GM12878 (cell line): ENCODE measurements around the gene PITPNM1. TPM values are rescaled to one million over a fixed set of nuclear protein-coding genes. Genes with fewer than 3 reads are reported as not detected.

Experiments
- ATAC-seq: fragments of 200-7000 bp; cut with Tn5 transposase; 3 replicates; pipeline ENCODE4 v1.9.1; 2020; ENCODE audit warnings: mild to moderate bottlenecking, moderate library complexity
- BruUV-seq: library from RNA; stranded (reverse); fragments of 400-500 nt; replicated peaks from 2 replicates; lab custom pipeline; 2021; lab: Mats Ljungman, UMichigan
- CTCF ChIA-PET: fragments of 300-600 bp; sonication (Branson Sonifier 250); formaldehyde crosslinking; extraction: SDS; loops from one replicate; lab custom pipeline; 2021; ENCODE audit warnings: inconsistent platforms; lab: Yijun Ruan, JAX
- POLR2A ChIA-PET: fragments of 350-600 bp; formaldehyde crosslinking; extraction: SDS; loops from one replicate; lab custom pipeline; 2021; ENCODE audit warnings: inconsistent platforms; lab: Charles Lee
- RAD21 ChIA-PET: fragments of 300-600 bp; sonication (Branson Sonifier 250); formaldehyde crosslinking; loops from one replicate; lab custom pipeline; 2023; ENCODE audit warnings: antibody characterized with exemption; ENCODE audit not compliant: unreplicated experiment; lab: Charles Lee
- SMC1A ChIA-PET: fragments of 300-600 bp; sonication (Branson Sonifier 250); formaldehyde crosslinking; loops from one replicate; lab custom pipeline; 2023; ENCODE audit not compliant: unreplicated experiment, uncharacterized antibody; lab: Charles Lee
- DNase-seq: peaks from one replicate; pipeline ENCODE4 v3.0.0-alpha.2; 2011; ENCODE audit warnings: low read depth, low spot score
- FAIRE-seq: peaks from 3 replicates; lab custom pipeline; 2011; peaks lifted over from hg19 to GRCh38; lab: Jason Lieb, UNC
- H2AFZ ChIP-seq: 2 replicates; pipeline ENCODE4 v1.6.0; 2011; ENCODE audit warnings: low read depth, low read length, control low read depth; ENCODE audit not compliant: control insufficient read depth
- H3K27ac ChIP-seq: 2 replicates; pipeline ENCODE4 v1.5.1; 2011; ENCODE audit warnings: control low read depth; ENCODE audit not compliant: control insufficient read depth, insufficient read depth
- H3K27me3 ChIP-seq, 2 experiments: replicated peaks in 1 of 2; 2 replicates each; pipeline versions ENCODE4 v1.6.0 to v1.6.1; 2011; ENCODE audit warnings: low read length in 1 of 2; ENCODE audit not compliant: control insufficient read depth in 2 of 2, insufficient read depth in 2 of 2
- H3K36me3 ChIP-seq, 2 experiments: 2 replicates each; pipeline ENCODE4 v1.5.1; 2011; ENCODE audit warnings: low read length in 1 of 2; ENCODE audit not compliant: control insufficient read depth in 2 of 2, insufficient read depth in 2 of 2
- H3K4me1 ChIP-seq: 2 replicates; pipeline ENCODE4 v1.6.1; 2011; ENCODE audit warnings: mild to moderate bottlenecking, low read length, moderate library complexity, mixed read lengths; ENCODE audit not compliant: control insufficient read depth, insufficient read depth
- H3K4me2 ChIP-seq: 2 replicates; pipeline ENCODE4 v1.6.0; 2011; ENCODE audit warnings: control low read depth; ENCODE audit not compliant: control insufficient read depth, insufficient read depth
- H3K4me3 ChIP-seq: fragments of 200-600 bp; sonication (generic); 2 replicates; pipeline ENCODE4 v1.5.1; 2016
- H3K79me2 ChIP-seq: 2 replicates; pipeline ENCODE4 v1.6.0; 2011; ENCODE audit warnings: low read length; ENCODE audit not compliant: control insufficient read depth, insufficient read depth
- H3K9ac ChIP-seq: 2 replicates; pipeline ENCODE4 v1.8.0; 2011; ENCODE audit warnings: low read length, control low read depth, mixed read lengths; ENCODE audit not compliant: control insufficient read depth, insufficient read depth
- H3K9me3 ChIP-seq: replicated peaks from 3 replicates; pipeline ENCODE4 v1.5.1; 2011; ENCODE audit warnings: mild to moderate bottlenecking, low read length; ENCODE audit not compliant: control insufficient read depth, insufficient read depth
- H4K20me1 ChIP-seq: 2 replicates; pipeline ENCODE4 v1.6.0; 2011; ENCODE audit not compliant: control insufficient read depth, insufficient read depth
- ETV6 ChIP-seq, 2 experiments: fragments of 450-650 bp in 1 of 2; IDR thresholded peaks in 1 of 2; conservative IDR thresholded peaks in 1 of 2; 2 replicates each; pipeline ENCODE4 v1.6.1; 2014; ENCODE audit warnings: antibody characterized with exemption in 1 of 2, borderline replicate concordance in 1 of 2, low read depth in 1 of 2, mild to moderate bottlenecking in 1 of 2, moderate library complexity in 1 of 2
- EZH2 ChIP-seq: IDR thresholded peaks from 2 replicates; pipeline ENCODE4 v1.6.1; 2012; ENCODE audit warnings: low read depth, mild to moderate bottlenecking, control low read depth, inconsistent platforms, low read length, borderline replicate concordance; ENCODE audit not compliant: control insufficient read depth
- IKZF2 ChIP-seq, 2 experiments: fragments of 450-650 bp; IDR thresholded peaks; 2 replicates each; pipeline ENCODE4 v1.6.1; 2017; ENCODE audit warnings: mild to moderate bottlenecking in 2 of 2, moderate library complexity in 2 of 2
- MXI1 ChIP-seq: fragments of 150-350 bp; IDR thresholded peaks from 2 replicates; pipeline ENCODE4 v1.6.1; 2011; ENCODE audit warnings: low read depth, mild to moderate bottlenecking, inconsistent platforms, low read length, improper control_type of control experiment
- POLR2A ChIP-seq: IDR thresholded peaks from 2 replicates; pipeline ENCODE4 v1.6.1; 2011; ENCODE audit warnings: low read depth, mild to moderate bottlenecking, low read length
- SIN3A ChIP-seq: IDR thresholded peaks from 2 replicates; pipeline ENCODE4 v1.6.1; 2012; ENCODE audit warnings: low read depth, low read length, improper control_type of control experiment
- STAT3 ChIP-seq: IDR thresholded peaks from 2 replicates; pipeline ENCODE4 v1.6.1; 2011; ENCODE audit warnings: low read depth, low read length, improper control_type of control experiment
- TAF1 ChIP-seq: IDR thresholded peaks from 2 replicates; pipeline ENCODE4 v1.6.1; 2011; ENCODE audit warnings: mild to moderate bottlenecking, low read depth, low read length, borderline replicate concordance
- TCF12 ChIP-seq: IDR thresholded peaks from 2 replicates; pipeline ENCODE4 v1.6.1; 2011; ENCODE audit warnings: low read depth, mild to moderate bottlenecking, low read length
- WGBS: methylation state at CpG from one replicate; pipeline ENCODE4 v1.1.6; 2016; ENCODE audit warnings: low lambda C conversion rate; ENCODE audit not compliant: insufficient replicate concordance, insufficient coverage; ENCODE audit errors: missing lambda C conversion rate; 5-methylcytosine and 5-hydroxymethylcytosine counted together
- in situ Hi-C: fragments of 300-500 bp; cut with MboI; formaldehyde crosslinking; loops from 9 replicates; pipeline ENCODE4 v1.14.3; 2018; ENCODE audit warnings: mixed read lengths
- intact Hi-C: fragments of 100-400 bp; cut with micrococcal nuclease; formaldehyde crosslinking; loops from one replicate; pipeline ENCODE4 v1.14.2; 2022; ENCODE audit not compliant: unreplicated experiment
- polyA plus RNA-seq, 11 experiments: library from polyadenylated mRNA; depleted of rRNA in 4 of 11; unstranded in 6 of 11; stranded (reverse) in 5 of 11; fragments of >200 nt; fragmentation: Nextera tagmentation in 4 of 11; fragmentation: Illumina TruSeq in 1 of 11; extraction: Ambion mirVana in 4 of 11; extraction: Trizol in 1 of 11; gene quantifications; 1 replicate in 1 of 11; 2 replicates in 10 of 11; pipeline versions ENCODE4 v1.2.1 to v1.2.3, GENCODE V29; 2011 to 2016; ENCODE audit warnings: inconsistent platforms in 2 of 11, missing spikeins in 2 of 11, low read depth in 1 of 11
- total RNA-seq, 4 experiments: library from RNA; depleted of rRNA in 3 of 4; stranded (reverse); fragments of >200 nt in 3 of 4; fragmentation: Illumina TruSeq in 1 of 4; extraction: Trizol in 1 of 4; gene quantifications; 2 replicates each; pipeline versions ENCODE4 v1.2.1 to v1.2.3, GENCODE V29; 2013 to 2021
- TF ChIP-seq, protein P1 (sequence below): fragments of 450-650 bp; IDR thresholded peaks from 2 replicates; pipeline ENCODE4 v1.6.1; 2016; ENCODE audit warnings: mild to moderate bottlenecking
- TF ChIP-seq, protein P2 (sequence below): fragments of 150-350 bp; IDR thresholded peaks from 2 replicates; pipeline ENCODE4 v1.6.1; 2014; ENCODE audit warnings: mild to moderate bottlenecking, low read depth, low read length
- TF ChIP-seq, protein P3 (sequence below): fragments of 450-650 bp; IDR thresholded peaks from 2 replicates; pipeline ENCODE4 v1.6.1; 2017; ENCODE audit warnings: mild to moderate bottlenecking, moderate library complexity

Gene PITPNM1
- total and polyA plus RNA-seq, 10 of the 15 experiments (the other 5 are each of a cell fraction or from before 2014, with no cell fraction given): 0.11 to 56.8 (median 16.5) TPM

DNA sequence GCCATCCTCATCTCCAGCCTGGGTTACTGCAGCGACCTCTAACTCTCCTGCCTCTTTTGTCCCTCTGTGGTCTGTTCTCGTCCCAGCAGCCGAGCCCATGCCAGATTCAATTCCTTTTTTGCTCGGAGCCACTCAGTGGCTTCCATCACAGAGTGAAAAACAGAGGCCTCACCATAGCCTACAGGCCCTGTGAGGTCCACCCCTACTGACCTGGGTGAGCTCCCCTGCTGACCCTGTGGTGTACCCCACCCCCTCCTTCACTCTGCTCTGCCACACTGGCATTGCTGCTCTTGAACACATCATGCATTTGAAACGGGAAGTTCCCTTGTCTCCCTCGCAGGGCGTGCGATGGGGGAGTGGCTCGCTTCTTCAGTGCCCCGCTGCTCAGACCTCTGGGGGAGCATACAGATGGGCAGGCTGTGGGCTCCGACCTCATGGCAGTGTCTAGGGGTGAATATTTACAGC lies 20.3 kb downstream of the PITPNM1 start (continued):
- TF ChIP-seq, protein P1, sequence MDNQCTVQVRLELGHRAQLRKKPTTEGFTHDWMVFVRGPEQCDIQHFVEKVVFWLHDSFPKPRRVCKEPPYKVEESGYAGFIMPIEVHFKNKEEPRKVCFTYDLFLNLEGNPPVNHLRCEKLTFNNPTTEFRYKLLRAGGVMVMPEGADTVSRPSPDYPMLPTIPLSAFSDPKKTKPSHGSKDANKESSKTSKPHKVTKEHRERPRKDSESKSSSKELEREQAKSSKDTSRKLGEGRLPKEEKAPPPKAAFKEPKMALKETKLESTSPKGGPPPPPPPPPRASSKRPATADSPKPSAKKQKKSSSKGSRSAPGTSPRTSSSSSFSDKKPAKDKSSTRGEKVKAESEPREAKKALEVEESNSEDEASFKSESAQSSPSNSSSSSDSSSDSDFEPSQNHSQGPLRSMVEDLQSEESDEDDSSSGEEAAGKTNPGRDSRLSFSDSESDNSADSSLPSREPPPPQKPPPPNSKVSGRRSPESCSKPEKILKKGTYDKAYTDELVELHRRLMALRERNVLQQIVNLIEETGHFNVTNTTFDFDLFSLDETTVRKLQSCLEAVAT: no peak; the same call in 1 of the 2 replicates
- TF ChIP-seq, protein P2, sequence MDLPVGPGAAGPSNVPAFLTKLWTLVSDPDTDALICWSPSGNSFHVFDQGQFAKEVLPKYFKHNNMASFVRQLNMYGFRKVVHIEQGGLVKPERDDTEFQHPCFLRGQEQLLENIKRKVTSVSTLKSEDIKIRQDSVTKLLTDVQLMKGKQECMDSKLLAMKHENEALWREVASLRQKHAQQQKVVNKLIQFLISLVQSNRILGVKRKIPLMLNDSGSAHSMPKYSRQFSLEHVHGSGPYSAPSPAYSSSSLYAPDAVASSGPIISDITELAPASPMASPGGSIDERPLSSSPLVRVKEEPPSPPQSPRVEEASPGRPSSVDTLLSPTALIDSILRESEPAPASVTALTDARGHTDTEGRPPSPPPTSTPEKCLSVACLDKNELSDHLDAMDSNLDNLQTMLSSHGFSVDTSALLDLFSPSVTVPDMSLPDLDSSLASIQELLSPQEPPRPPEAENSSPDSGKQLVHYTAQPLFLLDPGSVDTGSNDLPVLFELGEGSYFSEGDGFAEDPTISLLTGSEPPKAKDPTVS: no peak
- peak; percentile 45 to 62; a peak in 1 of 4 replicates for TF ChIP-seq IKZF2 (IDR thresholded peaks at IDR 0.05)
- no peak for TF ChIP-seq EZH2

DNA sequence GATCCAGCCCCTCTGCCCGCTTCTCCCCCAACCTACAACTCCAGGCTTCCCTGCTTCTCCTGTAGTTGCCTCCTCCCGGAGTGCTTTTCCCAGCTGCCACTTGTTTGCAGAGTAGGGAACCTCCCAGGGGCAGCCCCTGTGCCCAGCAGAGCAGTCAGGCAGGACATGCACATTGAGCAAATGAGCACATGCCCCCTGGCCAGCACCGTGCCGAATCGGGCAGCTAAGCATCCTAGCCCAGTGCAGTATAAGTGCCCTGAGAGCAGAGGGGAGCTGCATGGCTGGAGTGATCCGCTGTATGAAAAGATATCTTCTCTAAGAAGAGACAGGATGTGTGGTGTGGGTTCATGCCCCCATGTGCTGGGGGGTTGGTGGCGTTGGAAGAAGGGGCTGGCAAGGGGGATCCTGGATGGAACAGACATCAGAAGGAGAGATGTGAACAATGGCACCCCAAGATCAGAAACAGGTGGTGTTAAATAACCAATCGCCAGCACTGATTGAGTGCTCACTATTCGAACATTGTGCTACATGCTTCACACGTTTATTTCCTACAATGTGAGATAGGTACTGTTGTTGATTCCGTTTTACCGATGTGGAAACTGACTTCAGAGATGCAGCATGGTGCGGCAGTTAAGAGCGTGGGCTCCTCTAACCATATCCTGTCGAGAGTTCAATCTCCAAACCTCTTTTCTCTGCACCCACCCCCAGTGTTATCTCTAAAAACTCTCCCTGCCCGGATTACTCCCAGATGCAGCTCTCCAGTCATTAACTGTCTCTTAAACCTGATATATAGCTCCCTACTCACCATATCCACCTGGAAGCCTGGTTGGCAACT lies 21.1 kb downstream of the PITPNM1 start:
- 3% methylated on average over 16 of the region's 16 CpGs for WGBS
- in situ Hi-C loops (no loop called here), intact Hi-C loops (loop anchor here (2.0 to 10.0 kb wide), 3 partner anchors 47 to 219 kb away; partner anchors contain the start of genes GRK2 and PTPRCAP)
- Histone ChIP-seq H3K4me3 (peak overlapping the region; percentile 67), H3K9ac (peak overlapping the region; percentile 76), H3K27ac (peak overlapping the region; percentile 70), H3K9me3 (no peaks in the 10 kb centered on the region), H4K20me1 (no peaks in the 10 kb centered on the region), H3K79me2 (peaks cover 33% of the 10 kb centered on the region), H3K27me3 (no peaks in the 10 kb centered on the region), H3K4me2 (peak overlapping the region; percentile 80), H3K36me3 (peaks cover 0 to 3% of the 10 kb centered on the region in 2 experiments; a peak in 3 of 4 replicates), H3K4me1 (peaks cover 44% of the 10 kb centered on the region), H2AFZ (no peak overlapping the region)
- ChIA-PET POLR2A (interaction anchor here (0.5 to 6.8 kb wide), 15 partner anchors 15 to 440 kb away, joined by 3 to 112 read pairs (median 5); partner anchors contain the start of genes PITPNM1, POLD4, PPP1CA and PTPRCAP), CTCF (interaction anchor here (0.6 to 6.7 kb wide), 5 partner anchors 21 to 225 kb away, joined by 3 to 37 read pairs (median 9); partner anchors contain the start of genes PITPNM1, PPP1CA, PTPRCAP and TBC1D10C), RAD21 (interaction anchor here (0.6 to 6.9 kb wide), 8 partner anchors 15 to 130 kb away, joined by 3 to 95 read pairs (median 12); partner anchors contain the start of genes PITPNM1, POLD4, PPP1CA and PTPRCAP), SMC1A (interaction anchor here (1.0 to 6.2 kb wide), 7 partner anchors 16 to 131 kb away, joined by 3 to 43 read pairs (median 13); partner anchors contain the start of genes PITPNM1, POLD4, PPP1CA and PTPRCAP)
- ATAC-seq: peak; percentile 21
- no TSS peak for BruUV-seq
- DNase-seq: no peak
- peak; percentile 13 for FAIRE-seq
- TF ChIP-seq STAT3: no peak
- 0 out of 2 replicates have a peak, but pooled peaks have one; percentile 49 for TF ChIP-seq TCF12
- peak in 1 of 2 experiments; percentile 5; a peak in 1 of 4 replicates for TF ChIP-seq ETV6 (conservative IDR thresholded peaks at IDR 0.05 in 1 of 2, IDR thresholded peaks at IDR 0.05 in 1 of 2; ENCODE audit: borderline replicate concordance in 1 of 2, low read depth in 1 of 2)
- peak; percentile 44; the same call in 1 of the 2 replicates for TF ChIP-seq TAF1
- peak; percentile 34 for TF ChIP-seq POLR2A
- peak; percentile 52 for TF ChIP-seq MXI1
- TF ChIP-seq, protein P3, sequence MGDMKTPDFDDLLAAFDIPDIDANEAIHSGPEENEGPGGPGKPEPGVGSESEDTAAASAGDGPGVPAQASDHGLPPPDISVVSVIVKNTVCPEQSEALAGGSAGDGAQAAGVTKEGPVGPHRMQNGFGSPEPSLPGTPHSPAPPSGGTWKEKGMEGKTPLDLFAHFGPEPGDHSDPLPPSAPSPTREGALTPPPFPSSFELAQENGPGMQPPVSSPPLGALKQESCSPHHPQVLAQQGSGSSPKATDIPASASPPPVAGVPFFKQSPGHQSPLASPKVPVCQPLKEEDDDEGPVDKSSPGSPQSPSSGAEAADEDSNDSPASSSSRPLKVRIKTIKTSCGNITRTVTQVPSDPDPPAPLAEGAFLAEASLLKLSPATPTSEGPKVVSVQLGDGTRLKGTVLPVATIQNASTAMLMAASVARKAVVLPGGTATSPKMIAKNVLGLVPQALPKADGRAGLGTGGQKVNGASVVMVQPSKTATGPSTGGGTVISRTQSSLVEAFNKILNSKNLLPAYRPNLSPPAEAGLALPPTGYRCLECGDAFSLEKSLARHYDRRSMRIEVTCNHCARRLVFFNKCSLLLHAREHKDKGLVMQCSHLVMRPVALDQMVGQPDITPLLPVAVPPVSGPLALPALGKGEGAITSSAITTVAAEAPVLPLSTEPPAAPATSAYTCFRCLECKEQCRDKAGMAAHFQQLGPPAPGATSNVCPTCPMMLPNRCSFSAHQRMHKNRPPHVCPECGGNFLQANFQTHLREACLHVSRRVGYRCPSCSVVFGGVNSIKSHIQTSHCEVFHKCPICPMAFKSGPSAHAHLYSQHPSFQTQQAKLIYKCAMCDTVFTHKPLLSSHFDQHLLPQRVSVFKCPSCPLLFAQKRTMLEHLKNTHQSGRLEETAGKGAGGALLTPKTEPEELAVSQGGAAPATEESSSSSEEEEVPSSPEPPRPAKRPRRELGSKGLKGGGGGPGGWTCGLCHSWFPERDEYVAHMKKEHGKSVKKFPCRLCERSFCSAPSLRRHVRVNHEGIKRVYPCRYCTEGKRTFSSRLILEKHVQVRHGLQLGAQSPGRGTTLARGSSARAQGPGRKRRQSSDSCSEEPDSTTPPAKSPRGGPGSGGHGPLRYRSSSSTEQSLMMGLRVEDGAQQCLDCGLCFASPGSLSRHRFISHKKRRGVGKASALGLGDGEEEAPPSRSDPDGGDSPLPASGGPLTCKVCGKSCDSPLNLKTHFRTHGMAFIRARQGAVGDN: peak; percentile 29; the same call in 1 of the 2 replicates
- no peak for TF ChIP-seq SIN3A
